ENCODE data around the gene TXNRD2.

TXNRD2 gene

DNA sequence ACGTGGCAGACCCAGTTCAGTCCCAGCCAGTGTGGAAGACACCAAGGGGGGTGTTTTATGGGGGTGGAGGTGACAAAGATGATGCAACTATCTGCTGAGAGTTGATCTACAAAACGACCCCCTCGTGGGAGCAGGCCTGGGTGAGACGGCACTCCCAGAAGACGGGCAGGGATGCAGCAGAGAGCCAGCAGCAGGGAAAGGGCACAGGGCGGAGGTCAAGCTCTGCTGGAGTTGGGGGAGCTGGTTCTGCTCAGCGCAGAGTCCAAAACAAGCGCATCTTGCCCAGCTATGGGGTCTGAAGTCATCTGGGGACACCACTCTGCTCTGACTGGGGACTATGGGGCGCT lies 90.9 kb downstream of the TXNRD2 start:
- DNase-seq (ENCODE audit: low read depth): no peak
- Histone ChIP-seq H3K36me3 (ENCODE audit: control insufficient read depth, insufficient read depth, low read length, severe bottlenecking) (peaks cover 23% of the 10 kb centered on the region), H3K9ac (ENCODE audit: low read length) (no peak overlapping the region), H3K4me3 (ENCODE audit: low read length) (no peak overlapping the region), H3K9me3 (ENCODE audit: control insufficient read depth, low read length) (no peaks in the 10 kb centered on the region), H3K4me1 (ENCODE audit: control insufficient read depth, insufficient read depth, low read length) (peaks cover 25% of the 10 kb centered on the region), H3K27me3 (replicated peaks; ENCODE audit: control insufficient read depth, insufficient read depth, low read length) (no peaks in the 10 kb centered on the region)

DNA sequence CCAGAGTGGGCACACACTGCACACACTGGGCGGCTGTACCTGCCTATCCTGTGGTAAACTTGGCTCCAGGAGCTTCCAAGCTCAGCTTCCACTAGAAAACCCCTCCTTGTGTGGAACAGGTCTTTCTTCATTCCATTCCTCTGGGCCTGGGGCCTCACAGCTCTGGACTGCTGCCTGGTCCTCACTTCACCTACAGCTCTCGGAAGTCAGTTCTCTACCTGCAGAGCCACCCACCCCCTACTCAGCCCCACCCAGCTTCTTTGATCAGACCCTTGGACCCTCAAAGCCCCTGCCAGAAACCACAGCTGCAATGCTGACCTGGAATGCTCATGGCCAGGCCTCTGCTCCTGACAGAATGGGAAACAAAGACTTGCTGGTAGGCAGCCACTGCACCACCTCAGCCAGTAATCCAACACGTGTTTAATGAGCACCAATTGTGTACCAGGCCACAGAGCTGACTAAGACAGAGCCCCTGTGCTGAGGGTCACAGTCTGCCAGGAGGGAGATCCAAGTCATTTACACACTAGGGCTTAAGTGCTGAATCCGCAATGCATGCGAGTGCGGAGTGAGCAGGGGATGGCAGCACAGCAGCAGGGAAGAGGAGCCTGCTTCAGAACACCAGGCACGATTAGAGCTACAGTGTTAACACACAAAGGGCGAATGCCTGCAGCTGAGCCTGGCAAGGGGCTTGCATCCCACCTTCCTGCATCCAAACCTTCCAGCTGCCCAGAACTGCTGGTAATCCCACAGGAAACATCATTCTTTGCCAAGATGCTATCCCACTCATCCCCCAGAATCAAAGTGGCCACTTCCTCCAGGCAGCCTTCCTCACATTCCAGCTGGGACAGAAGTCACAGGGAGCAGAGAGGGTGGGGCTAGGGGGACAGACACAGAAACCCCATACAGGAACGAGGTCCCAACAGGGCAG lies 91.5 kb downstream of the TXNRD2 start:
- peaks cover 20% of the 10 kb centered on the region for H3K4me1 ChIP-seq (ENCODE audit: control insufficient read depth, insufficient read depth, low read length)
- H3K9ac ChIP-seq (ENCODE audit: low read length): no peak overlapping the region
- H3K36me3 ChIP-seq (ENCODE audit: control insufficient read depth, insufficient read depth, low read length, severe bottlenecking): peaks cover 23% of the 10 kb centered on the region
- no peak overlapping the region for H3K4me3 ChIP-seq (ENCODE audit: low read length)
- H3K27me3 ChIP-seq (replicated peaks; ENCODE audit: control insufficient read depth, insufficient read depth, low read length): no peaks in the 10 kb centered on the region
- H3K9me3 ChIP-seq (ENCODE audit: control insufficient read depth, low read length): no peaks in the 10 kb centered on the region
- DNase-seq (ENCODE audit: low read depth): no peak

DNA sequence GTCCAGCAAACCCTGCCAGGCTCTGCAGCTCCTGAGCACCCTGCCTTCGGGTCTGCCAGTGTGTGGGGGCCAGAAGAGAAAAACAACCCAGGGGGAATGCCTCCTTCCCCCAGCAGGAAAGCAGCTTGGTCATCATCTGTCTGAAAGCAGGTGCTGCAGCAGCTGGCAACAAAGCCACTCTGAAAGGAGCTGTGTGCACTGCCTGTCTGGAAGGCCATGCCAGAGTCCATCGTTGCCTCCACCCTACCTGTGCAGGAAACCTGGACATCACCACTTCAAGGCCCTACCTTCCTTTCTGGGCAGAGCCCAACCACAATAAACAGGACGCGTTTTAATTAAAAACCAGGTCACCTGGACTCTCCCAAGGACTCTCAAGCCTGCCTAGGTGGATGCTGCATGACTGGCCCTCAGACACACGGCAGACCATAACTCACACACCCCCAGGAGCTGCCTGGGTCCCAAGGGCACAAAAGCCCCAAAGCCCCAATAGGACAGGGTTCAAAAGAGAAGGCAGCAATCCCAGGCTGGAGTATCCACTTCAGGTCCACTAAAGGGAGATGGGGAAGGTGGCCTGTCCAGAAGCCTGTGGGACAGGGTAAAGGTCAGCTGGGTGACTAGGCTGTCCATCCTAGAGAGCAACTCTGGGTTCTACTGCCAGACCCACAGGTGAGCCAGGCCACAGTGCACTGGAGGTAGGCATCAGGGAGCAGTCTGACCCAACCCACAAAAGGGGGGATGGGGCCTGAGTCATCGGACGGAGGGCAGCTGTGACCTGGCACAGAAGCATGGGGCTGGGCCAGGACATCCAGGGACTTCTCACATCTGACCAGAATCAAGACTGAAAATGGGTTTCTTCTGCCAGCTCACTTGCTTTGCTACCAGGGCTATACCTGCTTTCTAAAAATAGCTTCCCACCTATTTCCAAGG lies 93.1 kb downstream of the TXNRD2 start:
- peaks cover 23% of the 10 kb centered on the region for H3K36me3 ChIP-seq (ENCODE audit: control insufficient read depth, insufficient read depth, low read length, severe bottlenecking)
- H3K9me3 ChIP-seq (ENCODE audit: control insufficient read depth, low read length): no peaks in the 10 kb centered on the region
- H3K9ac ChIP-seq (ENCODE audit: low read length): no peak overlapping the region
- no peak overlapping the region for H3K4me3 ChIP-seq (ENCODE audit: low read length)
- H3K4me1 ChIP-seq (ENCODE audit: control insufficient read depth, insufficient read depth, low read length): peaks cover 19% of the 10 kb centered on the region
- DNase-seq (ENCODE audit: low read depth): no peak
- no peaks in the 10 kb centered on the region for H3K27me3 ChIP-seq (replicated peaks; ENCODE audit: control insufficient read depth, insufficient read depth, low read length)

DNA sequence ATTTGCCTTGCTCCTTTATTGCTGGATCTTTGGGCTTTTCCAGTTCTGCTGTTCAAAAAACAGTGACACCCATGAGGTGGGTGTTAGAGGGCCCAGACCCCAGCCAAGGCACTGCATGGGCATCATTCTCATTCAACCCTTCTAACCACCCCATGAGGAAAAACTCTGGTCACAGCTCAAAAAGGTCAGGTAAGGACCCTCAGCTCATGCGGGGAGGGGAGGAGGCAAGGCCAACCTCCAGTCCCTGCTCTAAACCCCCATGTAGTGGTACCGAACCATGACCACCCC lies 94.3 kb downstream of the TXNRD2 start:
- H3K27me3 ChIP-seq (replicated peaks; ENCODE audit: control insufficient read depth, insufficient read depth, low read length): no peaks in the 10 kb centered on the region
- H3K9ac ChIP-seq (ENCODE audit: low read length): no peak overlapping the region
- no peak for DNase-seq (ENCODE audit: low read depth)
- H3K36me3 ChIP-seq (ENCODE audit: control insufficient read depth, insufficient read depth, low read length, severe bottlenecking): peaks cover 22% of the 10 kb centered on the region
- peaks cover 6% of the 10 kb centered on the region for H3K4me1 ChIP-seq (ENCODE audit: control insufficient read depth, insufficient read depth, low read length)
- H3K4me3 ChIP-seq (ENCODE audit: low read length): no peak overlapping the region
- H3K9me3 ChIP-seq (ENCODE audit: control insufficient read depth, low read length): no peaks in the 10 kb centered on the region

DNA sequence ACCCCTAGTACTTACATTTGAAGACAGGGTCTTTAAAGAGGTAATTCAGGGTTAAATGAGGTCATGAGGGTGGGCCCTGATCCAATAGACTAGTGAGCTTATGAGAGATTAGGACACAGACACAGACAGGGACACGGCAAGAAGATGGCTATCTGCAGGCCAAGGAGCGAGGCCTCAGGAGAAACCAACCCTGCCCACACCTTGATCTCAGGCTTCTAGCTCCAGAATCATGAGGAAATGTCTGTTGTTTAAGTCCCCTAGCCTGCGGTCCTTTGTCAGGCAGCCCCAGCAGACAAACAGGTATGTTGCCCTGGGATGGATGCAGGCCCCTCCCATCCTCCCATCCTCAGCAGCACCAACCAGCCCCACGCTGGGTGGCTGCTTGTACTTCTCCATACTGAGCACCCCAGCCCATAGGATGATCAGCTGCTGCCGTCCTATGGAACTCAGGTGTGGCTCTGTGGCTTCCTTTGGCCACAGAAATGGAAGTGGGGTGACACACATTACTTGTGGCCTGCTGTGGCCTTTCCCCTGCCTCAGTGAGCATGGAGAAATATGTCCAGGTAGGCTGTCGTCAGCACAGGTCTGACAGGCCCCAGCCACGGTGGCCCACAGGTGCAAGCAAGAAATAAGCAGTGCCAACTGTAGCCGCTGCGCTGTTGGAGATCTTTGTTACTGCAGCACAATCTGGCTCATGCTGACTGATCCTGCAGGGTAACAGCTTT lies 94.8 kb downstream of the TXNRD2 start:
- H3K36me3 ChIP-seq (ENCODE audit: control insufficient read depth, insufficient read depth, low read length, severe bottlenecking): peaks cover 17% of the 10 kb centered on the region
- DNase-seq (ENCODE audit: low read depth): no peak
- H3K4me3 ChIP-seq (ENCODE audit: low read length): no peak overlapping the region
- no peak overlapping the region for H3K9ac ChIP-seq (ENCODE audit: low read length)
- no peaks in the 10 kb centered on the region for H3K27me3 ChIP-seq (replicated peaks; ENCODE audit: control insufficient read depth, insufficient read depth, low read length)
- peaks cover 4% of the 10 kb centered on the region for H3K4me1 ChIP-seq (ENCODE audit: control insufficient read depth, insufficient read depth, low read length)
- H3K9me3 ChIP-seq (ENCODE audit: control insufficient read depth, low read length): no peaks in the 10 kb centered on the region

DNA sequence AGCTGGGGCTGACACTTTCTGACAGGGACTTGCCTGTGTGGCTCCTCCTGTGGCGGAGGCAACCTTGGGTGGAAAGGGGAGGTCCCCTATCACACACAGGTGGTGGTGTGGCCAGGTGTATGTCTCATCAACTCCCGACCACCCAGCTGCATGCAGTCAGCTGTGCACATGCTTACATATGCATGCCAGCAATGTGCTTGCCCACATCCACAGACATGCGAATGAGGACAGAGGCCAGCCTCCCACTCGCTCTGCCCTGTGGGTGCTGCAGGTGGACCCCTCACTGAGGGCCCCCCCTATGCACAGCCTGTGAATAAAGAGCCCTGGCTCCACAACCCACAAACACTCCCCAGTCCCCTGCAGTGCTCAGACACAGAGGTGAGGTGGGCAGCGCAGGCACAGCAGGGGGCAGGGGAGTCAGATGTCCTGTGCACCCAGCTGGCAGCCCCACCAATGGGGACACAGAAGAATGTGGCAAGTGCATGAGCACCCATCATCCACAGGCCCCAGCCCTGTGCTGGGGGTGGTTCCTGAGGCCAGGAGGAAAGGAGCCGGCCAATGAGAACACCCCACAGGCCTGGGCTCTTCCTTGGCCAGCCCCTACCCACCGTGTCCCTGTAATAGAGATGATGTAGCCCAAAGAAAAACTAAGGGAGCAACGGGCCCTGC lies 96.4 kb downstream of the TXNRD2 start:
- no peaks in the 10 kb centered on the region for H3K27me3 ChIP-seq (replicated peaks; ENCODE audit: control insufficient read depth, insufficient read depth, low read length)
- H3K9ac ChIP-seq (ENCODE audit: low read length): no peak overlapping the region
- H3K4me3 ChIP-seq (ENCODE audit: low read length): no peak overlapping the region
- H3K9me3 ChIP-seq (ENCODE audit: control insufficient read depth, low read length): no peaks in the 10 kb centered on the region
- DNase-seq (ENCODE audit: low read depth): no peak
- peaks cover 1% of the 10 kb centered on the region for H3K36me3 ChIP-seq (ENCODE audit: control insufficient read depth, insufficient read depth, low read length, severe bottlenecking)
- H3K4me1 ChIP-seq (ENCODE audit: control insufficient read depth, insufficient read depth, low read length): peaks cover 4% of the 10 kb centered on the region

DNA sequence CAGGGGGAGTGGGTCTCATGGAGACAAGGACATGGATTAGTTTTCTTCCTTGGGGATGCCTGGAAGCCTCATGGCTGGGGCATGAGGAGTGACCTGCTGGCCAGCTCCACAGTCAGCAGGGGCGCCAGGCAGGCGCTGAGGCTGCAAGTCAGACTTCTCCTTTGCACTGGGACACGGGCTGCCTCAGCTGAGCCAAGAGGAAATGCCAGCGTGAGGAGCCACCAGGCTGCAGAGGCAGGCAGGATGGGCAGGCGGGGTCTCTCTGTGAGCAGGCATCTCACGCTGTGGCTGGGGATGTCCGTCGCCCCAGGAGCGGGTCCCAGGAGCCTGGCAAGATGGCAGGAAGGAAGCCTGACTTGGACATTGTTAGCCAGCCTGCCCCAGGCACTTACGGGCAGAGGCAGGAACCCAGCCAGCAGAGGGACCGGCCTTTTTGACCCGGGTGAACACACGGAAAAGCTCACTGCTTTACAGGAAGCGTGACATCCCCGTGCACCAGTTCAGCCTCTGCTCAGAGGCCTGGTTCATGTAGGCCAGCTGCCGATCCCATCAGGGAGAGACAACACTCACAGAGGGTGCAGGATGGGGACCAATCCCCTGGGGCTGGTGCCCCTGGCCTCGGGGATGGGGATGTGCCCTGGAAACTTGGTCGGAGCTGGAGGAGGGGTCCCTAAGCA lies 97.1 kb downstream of the TXNRD2 start:
- peak; percentile 66 for DNase-seq (ENCODE audit: low read depth)
- no peak overlapping the region for H3K9ac ChIP-seq (ENCODE audit: low read length)
- no peaks in the 10 kb centered on the region for H3K36me3 ChIP-seq (ENCODE audit: control insufficient read depth, insufficient read depth, low read length, severe bottlenecking)
- no peak overlapping the region for H3K4me3 ChIP-seq (ENCODE audit: low read length)
- H3K9me3 ChIP-seq (ENCODE audit: control insufficient read depth, low read length): no peaks in the 10 kb centered on the region
- H3K4me1 ChIP-seq (ENCODE audit: control insufficient read depth, insufficient read depth, low read length): peaks cover 4% of the 10 kb centered on the region
- no peaks in the 10 kb centered on the region for H3K27me3 ChIP-seq (replicated peaks; ENCODE audit: control insufficient read depth, insufficient read depth, low read length)

DNA sequence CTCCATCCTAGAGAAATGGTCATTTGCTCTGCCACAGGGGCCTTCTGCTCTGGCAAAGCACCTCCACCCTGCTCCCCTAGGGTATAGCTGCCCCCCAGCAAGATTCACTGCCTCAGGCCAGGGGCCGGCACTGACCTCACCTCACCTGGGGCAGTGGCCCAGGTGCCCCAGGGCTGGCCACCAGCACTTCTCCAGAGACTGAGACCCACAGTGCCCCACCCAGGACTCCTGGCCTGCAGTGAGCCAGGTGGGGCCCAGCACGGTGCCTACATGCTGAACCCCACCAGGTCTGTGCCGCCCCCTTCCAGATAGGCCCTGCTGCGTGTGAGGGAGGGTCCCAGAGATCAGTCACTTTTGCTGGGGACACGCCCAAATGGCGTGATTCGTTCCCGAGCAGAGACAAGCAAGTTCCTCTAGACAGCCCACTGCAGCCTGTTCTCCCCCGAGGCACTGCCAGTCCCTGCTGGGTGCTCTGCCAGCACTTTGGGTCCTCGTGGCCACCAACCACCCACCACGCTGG lies 97.7 kb downstream of the TXNRD2 start:
- no peaks in the 10 kb centered on the region for H3K9me3 ChIP-seq (ENCODE audit: control insufficient read depth, low read length)
- no peak overlapping the region for H3K4me3 ChIP-seq (ENCODE audit: low read length)
- H3K4me1 ChIP-seq (ENCODE audit: control insufficient read depth, insufficient read depth, low read length): peaks cover 2% of the 10 kb centered on the region
- H3K27me3 ChIP-seq (replicated peaks; ENCODE audit: control insufficient read depth, insufficient read depth, low read length): no peaks in the 10 kb centered on the region
- H3K36me3 ChIP-seq (ENCODE audit: control insufficient read depth, insufficient read depth, low read length, severe bottlenecking): no peaks in the 10 kb centered on the region
- DNase-seq (ENCODE audit: low read depth): no peak
- no peak overlapping the region for H3K9ac ChIP-seq (ENCODE audit: low read length)

DNA sequence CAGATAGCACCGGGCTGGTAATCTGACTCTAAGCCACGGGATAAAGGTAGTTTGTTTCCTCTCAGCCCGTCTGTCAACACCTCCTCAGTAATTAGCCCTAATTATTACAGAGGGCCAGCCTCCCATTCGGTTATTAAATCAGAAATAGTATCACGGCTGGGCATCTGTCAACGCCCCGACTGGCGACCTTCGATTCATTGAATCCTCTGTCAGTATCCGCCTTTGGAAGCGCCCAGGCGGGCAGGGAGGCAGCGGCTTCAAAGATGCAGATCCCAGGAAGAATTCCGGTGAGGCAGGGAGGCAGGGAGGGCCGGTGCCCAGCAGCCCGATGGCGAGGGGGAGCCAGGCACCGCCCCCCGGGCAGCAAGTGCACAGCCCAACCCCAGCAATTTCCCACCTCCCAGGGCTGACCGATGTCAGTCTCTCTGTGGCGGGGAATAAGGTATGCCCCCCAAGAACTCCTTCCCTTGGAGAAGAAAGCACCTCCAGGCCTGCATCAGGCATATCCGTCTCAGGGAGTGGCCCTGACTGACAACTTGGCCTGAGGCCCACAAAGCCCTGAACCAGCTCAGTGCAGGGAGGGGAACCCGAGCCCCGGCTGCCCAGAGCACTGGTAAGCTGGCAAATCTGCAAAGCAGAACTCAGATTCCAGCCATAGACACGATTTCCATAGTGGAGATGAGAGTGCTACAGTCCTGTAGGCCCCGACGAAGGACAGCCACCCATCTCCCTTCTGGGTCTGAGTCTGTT lies 98.3 kb downstream of the TXNRD2 start:
- DNase-seq (ENCODE audit: low read depth): no peak
- H3K4me1 ChIP-seq (ENCODE audit: control insufficient read depth, insufficient read depth, low read length): no peaks in the 10 kb centered on the region
- no peaks in the 10 kb centered on the region for H3K36me3 ChIP-seq (ENCODE audit: control insufficient read depth, insufficient read depth, low read length, severe bottlenecking)
- H3K27me3 ChIP-seq (replicated peaks; ENCODE audit: control insufficient read depth, insufficient read depth, low read length): no peaks in the 10 kb centered on the region
- no peaks in the 10 kb centered on the region for H3K9me3 ChIP-seq (ENCODE audit: control insufficient read depth, low read length)
- no peak overlapping the region for H3K9ac ChIP-seq (ENCODE audit: low read length)
- H3K4me3 ChIP-seq (ENCODE audit: low read length): no peak overlapping the region

Data from adipocyte (in vitro differentiated cells).